Occipital lobe (tissue), 2 donors: ENCODE results near the gene LACTBL1. TPM values are rescaled to one million over a fixed set of nuclear protein-coding genes. Genes with fewer than 3 reads are reported as not detected.
"Not testable (repeated sequence)": the region's sequence is repeated elsewhere in the genome, so short reads cannot be mapped to it uniquely, and the experiment has no call there.

Experiments
- DNase-seq: peaks from one replicate; lab custom pipeline; 2025; lab: John Stamatoyannopoulos, UW
- total RNA-seq: library from RNA; depleted of rRNA; stranded (reverse); fragments of >200 nt; gene quantifications from one replicate; pipeline ENCODE4 v1.2.3, GENCODE V29; 2014

LACTBL1 gene
- not detected for total RNA-seq

- DNase-seq = no peak
These were observed at the start of gene LACTBL1 for GRCh38 chr1:22972760-22973159. Gene LACTBL1, minus strand, starts transcription at chr1:22972866. Its CDS starts 550 bp downstream, at chr1:22972316.

- no peak for DNase-seq
These were observed 49.2 kb upstream of the LACTBL1 start for GRCh38 chr1:23021834-23022233.

GRCh38 chr1:23020706-23021405, 48.2 kb upstream of the LACTBL1 start:
- no peak for DNase-seq

GRCh38 chr1:23019863-23020625, 47.4 kb upstream of the LACTBL1 start:
- DNase-seq = no peak

GRCh38 chr1:23019094-23019862, 46.6 kb upstream of the LACTBL1 start, which contains the start of gene KDM1A:
Gene KDM1A, plus strand, starts transcription at chr1:23019468. Its CDS starts 129 bp downstream, at chr1:23019597.
- peak; percentile 97 for DNase-seq

- DNase-seq = no peak
These were observed 46.0 kb upstream of the LACTBL1 start for GRCh38 chr1:23018661-23019093.

- no peak for DNase-seq
These were observed 41.0 kb upstream of the LACTBL1 start for GRCh38 chr1:23013657-23014056.

GRCh38 chr1:23010025-23010424, 37.4 kb upstream of the LACTBL1 start:
- not testable (repeated sequence) for DNase-seq

GRCh38 chr1:23008901-23009300, 36.2 kb upstream of the LACTBL1 start:
- DNase-seq = no peak

GRCh38 chr1:23007106-23007505, 34.4 kb upstream of the LACTBL1 start:
- DNase-seq = no peak

GRCh38 chr1:23004769-23005168, 32.1 kb upstream of the LACTBL1 start:
- DNase-seq = not testable (repeated sequence)

- no peak for DNase-seq
These were observed 31.4 kb upstream of the LACTBL1 start for GRCh38 chr1:23004112-23004511.

GRCh38 chr1:23002218-23002617, 29.6 kb upstream of the LACTBL1 start:
- DNase-seq = not testable (repeated sequence)

- DNase-seq = not testable (repeated sequence)
These were observed 27.5 kb upstream of the LACTBL1 start for GRCh38 chr1:23000133-23000532.

GRCh38 chr1:22997528-22997927, 24.9 kb upstream of the LACTBL1 start:
- not testable (repeated sequence) for DNase-seq

- DNase-seq = no peak
These were observed 23.1 kb upstream of the LACTBL1 start for GRCh38 chr1:22995774-22996173.

- DNase-seq = not testable (repeated sequence)
These were observed 20.6 kb upstream of the LACTBL1 start for GRCh38 chr1:22993220-22993795.

GRCh38 chr1:22992384-22992783, 19.7 kb upstream of the LACTBL1 start:
- not testable (repeated sequence) for DNase-seq

- DNase-seq = no peak
These were observed 11.3 kb upstream of the LACTBL1 start for GRCh38 chr1:22983944-22984343.

GRCh38 chr1:22980471-22980790, 7.8 kb upstream of the LACTBL1 start:
- not testable (repeated sequence) for DNase-seq

GRCh38 chr1:22978299-22978698, 5.6 kb upstream of the LACTBL1 start:
- DNase-seq = no peak
